Muscle of back (tissue), 11 donors: ENCODE measurements around the gene CEP41. TPM values are rescaled to one million over a fixed set of nuclear protein-coding genes. Genes with fewer than 3 reads are reported as not detected.
A peak's percentile ranks its signal among the peaks of the same experiment; 100 is the strongest.
"Not testable (repeated sequence)": the region's sequence is repeated elsewhere in the genome, so short reads cannot be mapped to it uniquely, and the experiment has no call there.

Experiments
- DNase-seq, 3 donors: peaks; one replicate each; pipeline versions ENCODE4 v3.0.0 to v3.0.0-alpha.2; 2013
- polyA plus RNA-seq, 10 donors: library from polyadenylated mRNA; unstranded; fragments of 120-200 nt; gene quantifications; one replicate each; pipeline ENCODE4 v1.2.1, GENCODE V29; 2013; ENCODE audit not compliant: insufficient read length in 10 of 10

CEP41 gene
- polyA plus RNA-seq, 10 donors, result 17.7 to 35.3 (median 25.4) TPM

DNA sequence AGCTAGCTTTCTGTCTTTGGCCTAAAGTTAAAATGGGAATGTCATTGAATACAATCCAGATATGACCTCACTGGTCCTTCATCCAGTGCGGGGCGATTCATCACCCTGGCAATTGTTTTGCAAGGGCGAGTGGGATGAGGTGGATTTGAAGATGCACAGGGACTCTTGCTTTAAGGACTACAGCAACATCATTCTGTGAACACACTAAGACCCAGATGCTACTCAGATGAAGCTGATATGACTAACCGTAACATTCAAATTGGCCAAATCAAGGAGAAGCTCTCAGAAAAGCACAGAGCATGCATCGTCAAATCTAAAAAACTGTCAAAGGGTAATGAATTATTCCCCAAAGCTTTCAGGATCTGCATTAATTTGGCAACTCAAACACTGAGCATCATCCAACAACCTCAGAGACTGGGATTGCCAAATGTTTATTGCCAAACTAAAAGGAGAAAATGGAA lies 47.7 kb downstream of the CEP41 start:
- DNase-seq, result peak in 2 of 3 donors; percentile 84 to 89

DNA sequence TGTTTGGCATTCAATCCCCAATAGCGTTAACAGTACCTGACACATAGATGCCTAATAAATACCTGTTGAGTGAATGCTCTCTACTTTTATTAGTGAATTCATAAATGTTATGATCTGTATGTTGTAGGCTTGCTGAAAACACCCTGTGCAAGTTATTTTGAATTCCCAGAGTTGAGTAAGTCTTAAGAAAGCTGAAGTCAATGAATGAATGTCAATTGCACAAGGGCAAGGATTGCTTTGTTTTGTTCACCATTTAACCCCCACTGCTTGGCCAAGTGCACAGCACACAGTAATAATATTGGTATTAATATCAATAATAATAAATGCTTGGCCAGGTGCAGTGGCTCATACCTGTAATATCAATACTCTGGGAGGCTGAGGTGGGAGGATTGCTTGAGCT lies 50.3 kb downstream of the CEP41 start:
- no peak for DNase-seq

DNA sequence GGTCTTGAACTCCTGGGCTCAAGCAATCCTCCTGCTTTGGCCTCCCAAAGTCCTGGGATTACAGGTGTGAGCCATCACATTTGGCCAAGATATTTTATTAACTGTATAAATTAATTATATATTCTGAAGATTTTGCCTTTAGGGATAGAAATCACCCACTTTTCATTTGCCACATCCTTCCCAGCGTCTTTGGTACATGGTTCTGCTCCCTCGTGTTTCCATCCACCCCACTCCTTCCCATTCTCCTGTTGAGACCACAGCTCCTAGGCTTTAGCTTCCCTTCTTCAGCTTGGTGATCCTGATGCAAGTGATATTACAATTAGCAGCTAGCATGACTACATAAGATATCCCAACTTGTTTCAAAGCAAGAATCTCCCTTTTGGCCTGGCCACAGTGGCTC lies 52.1 kb downstream of the CEP41 start:
- DNase-seq, result no peak

DNA sequence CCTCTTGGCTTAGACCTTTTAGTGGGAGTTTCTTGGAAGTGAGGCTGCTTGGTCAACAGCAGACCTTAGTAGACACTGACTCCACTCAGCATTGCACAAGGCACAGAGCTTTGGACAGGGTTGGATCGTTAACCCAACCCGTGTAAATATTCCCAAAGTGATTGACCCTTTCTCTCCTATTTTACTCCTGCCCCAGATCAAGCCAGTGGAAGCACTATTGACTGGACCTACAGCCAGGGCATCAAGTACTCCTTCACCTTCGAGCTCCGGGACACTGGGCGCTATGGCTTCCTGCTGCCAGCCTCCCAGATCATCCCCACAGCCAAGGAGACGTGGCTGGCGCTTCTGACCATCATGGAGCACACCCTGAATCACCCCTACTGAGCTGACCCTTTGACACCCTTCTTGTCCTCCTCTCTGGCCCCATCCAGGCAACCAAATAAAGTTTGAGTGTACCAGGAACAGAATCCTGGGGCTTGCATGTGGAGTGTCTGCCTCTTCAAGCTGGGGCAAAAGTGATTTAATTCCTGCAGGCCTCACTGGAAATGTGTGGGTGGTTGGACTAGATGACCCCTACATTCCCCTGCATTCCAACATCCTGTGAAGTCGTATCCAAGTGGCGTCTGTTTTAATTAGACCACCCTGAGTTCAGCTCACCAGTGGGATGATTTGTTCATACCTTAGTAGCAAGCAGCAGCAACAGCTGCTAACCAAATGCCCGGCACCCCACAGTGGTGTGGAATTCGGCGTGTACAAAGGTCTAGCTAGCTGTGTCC lies 53.0 kb downstream of the CEP41 start:
- DNase-seq, result peak in 1 of 3 donors; percentile 30

DNA sequence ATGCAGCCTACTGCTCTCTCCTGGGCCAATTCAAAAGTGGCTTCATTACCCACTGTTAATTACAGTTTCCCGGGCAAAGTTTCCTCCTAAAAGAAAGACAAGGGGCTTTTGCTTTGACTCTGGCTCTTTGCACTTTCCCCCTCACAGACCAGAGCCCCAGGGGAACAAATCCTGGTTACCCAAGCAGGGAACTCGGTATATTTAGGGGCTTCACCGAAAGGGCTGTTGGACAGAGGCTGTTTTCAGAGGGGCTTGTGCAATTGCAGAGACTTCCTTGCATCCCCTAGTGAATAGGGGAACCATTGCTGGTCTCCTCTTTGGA lies 53.5 kb downstream of the CEP41 start:
- DNase-seq, result no peak

DNA sequence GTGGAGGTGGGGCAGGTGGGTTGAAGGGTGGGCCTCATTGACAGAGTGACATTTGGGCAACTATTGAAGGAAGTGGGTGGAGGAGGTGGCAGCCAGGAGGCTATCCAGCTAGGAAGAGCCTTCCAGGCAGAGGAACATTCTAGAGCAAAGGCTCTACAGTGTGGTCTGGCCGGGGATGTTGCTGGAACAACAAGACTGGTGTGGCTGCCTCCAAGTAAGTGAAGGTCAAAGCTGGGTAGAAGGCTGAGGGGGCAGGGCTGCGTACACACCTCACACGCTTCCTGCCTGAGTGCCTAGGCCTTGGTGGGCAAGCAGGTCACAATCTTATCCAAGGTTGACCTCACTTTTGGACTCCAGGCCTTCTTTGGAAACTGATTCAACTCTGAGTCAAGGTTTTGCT lies 53.9 kb downstream of the CEP41 start:
- DNase-seq, result peak in 1 of 3 donors; percentile 7

DNA sequence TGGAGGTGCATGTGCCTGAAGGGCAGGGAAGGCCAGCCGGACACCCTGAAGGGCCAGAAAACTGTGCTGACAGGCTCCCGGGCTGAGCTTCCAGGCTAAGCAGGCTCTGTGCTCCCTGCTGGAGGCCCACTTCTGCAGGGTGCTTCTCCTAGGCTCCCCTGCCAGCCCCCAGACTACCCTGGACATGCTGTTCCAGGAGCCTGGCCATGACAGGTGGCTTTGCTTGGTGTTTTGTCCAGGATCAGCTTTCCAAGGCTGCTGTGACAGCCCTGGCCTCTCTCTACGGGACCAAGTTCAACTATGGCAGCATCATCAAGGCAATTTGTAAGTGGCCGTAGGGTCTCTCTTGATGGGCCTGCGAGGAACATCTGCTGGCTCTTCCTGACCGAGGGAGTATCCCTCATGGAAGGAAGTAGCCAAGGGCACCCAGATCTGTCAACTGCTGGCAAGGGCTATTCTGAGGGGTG lies 55.2 kb downstream of the CEP41 start:
- DNase-seq, result peak in 1 of 3 donors; percentile 23

DNA sequence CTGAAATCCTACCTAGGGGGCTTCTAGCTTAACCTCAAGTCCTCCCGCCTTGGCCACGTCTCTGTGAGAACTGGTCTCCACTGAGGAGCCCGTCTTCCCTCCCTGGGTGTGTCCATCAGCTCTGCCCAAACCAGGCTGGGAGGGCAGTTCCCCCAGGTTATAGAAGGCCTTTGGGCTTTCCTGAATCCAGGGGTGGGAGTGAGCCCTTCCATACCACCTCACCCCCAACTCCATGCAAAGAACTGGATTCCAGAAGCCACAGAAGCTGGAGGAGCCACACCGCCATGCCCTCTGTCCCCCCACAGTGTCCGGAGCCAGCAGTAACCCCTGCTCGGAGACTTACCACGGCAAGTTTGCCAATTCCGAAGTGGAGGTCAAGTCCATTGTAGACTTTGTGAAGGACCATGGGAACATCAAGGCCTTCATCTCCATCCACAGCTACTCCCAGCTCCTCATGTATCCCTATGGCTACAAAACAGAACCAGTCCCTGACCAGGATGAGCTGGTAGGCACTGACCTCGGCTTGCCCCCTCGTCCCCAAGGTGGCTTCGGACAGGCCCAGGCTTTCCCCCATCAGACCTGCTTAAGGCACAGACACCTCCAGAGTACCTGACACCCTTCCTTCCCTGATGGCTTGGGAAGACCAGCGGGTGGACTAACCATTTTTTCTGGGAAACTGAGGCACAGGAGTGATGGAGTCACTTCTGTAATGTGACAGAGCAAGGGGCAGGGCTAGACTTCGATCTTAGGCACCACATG lies 55.8 kb downstream of the CEP41 start:
- no peak for DNase-seq

DNA sequence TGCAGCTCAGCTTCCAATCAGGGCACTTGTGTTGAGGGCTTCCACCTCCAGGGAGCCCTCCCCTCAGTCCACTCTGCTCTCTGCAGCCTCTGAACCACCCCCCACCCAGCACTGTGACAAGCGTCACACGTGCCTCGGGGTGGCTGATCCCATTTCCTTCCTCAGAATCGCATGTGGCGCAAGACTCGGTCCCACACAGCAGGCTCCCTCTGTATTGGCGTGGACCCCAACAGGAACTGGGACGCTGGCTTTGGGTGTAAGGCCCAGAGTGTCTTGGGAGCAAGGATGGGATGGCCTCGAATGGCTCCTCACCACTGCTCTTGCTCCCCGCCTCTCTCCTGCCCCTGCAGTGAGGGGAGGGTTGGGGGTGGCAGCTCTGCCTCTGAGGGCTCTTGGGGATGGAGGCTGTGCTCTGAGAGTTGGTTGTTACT lies 56.4 kb downstream of the CEP41 start:
- DNase-seq, result no peak

DNA sequence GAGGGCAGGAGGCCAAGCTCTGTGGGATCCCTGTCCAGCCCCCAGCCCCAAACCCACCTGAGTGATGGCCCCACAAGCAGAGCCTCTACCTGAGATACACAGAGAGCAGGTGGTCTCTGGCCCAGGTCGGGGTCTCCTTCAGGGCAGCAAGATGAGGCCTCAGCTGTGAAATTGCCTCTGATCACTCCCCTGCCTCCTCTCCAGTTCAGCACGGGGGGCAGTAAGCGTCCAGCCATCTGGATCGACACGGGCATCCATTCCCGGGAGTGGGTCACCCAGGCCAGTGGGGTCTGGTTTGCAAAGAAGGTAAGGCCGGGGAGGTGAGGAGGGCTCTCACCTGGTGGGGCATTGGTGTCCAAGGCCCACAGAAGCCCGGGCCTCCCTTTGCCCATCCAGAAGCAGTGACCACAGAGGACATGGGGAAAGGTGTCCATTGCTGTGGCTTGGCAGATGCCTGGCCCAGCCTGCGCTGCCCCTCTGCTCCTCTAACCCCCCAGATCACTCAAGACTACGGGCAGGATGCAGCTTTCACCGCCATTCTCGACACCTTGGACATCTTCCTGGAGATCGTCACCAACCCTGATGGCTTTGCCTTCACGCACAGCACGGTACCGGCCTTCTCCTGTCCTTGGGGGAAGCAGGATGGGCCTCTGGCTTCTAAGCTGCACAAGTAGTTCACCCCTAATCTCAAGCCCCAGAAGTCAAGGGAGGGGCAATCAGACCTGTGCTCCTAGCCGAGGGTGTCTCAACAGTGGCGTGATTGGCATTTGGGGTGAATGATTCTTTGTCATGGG lies 57.4 kb downstream of the CEP41 start:
- no peak for DNase-seq

DNA sequence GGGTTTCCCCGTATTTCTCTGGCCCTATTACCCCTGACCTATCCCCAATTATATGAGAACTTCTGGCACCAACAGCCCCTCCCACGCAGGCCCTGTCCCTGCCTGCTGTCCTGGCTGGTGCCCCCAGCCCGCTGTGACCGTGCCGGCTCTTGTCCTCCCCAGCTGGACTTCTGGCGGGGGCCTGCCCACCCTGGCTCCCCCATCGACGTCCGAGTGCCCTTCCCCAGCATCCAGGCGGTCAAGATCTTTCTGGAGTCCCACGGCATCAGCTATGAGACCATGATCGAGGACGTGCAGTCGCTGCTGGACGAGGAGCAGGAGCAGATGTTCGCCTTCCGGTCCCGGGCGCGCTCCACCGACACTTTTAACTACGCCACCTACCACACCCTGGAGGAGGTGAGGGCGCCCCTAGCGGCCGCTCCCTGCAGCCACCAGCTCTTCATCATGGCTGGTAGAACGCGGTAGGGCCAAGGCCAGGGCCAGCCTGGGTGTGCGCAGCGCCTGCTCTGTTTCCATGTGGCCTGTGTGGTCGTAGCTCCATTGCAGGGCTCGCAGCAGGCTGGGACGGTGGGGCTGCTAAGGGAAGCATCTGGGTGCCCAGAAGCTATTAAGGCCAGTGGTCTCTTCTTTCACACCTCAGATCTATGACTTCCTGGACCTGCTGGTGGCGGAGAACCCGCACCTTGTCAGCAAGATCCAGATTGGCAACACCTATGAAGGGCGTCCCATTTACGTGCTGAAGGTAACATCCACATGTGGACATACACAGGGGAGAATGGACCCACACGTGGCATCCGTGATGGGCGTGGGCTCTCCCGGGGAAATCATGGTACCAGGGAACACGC lies 59.1 kb downstream of the CEP41 start:
- DNase-seq, result no peak

DNA sequence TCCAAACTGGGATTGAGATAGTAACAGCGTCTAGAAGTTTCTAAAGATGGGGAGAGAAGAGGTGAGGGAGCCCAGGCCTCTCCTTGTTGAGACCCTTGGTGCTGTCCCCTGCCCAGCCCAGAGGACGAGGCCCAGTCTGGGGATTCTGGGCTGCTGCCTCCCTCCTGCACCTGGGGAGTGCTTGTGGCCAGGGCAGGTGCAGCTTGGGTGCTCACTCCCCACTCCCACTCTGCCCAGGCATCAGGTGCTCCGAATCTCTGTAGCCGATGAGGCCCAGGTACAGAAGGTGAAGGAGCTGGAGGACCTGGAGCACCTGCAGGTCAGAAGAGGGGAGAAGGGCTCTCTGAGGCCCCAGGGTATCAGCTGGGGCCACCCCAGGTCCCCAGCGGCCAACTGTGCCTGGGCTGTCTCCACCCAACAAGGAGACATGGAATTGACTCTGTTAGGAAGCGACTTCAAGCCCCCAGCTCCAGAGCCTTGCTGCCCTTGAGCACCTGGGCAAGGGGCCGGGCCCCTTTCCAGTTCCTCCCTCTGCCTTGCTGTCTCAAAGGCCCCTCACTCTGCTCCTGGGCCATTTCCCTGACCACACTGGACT lies 59.9 kb downstream of the CEP41 start:
- DNase-seq, result no peak

DNA sequence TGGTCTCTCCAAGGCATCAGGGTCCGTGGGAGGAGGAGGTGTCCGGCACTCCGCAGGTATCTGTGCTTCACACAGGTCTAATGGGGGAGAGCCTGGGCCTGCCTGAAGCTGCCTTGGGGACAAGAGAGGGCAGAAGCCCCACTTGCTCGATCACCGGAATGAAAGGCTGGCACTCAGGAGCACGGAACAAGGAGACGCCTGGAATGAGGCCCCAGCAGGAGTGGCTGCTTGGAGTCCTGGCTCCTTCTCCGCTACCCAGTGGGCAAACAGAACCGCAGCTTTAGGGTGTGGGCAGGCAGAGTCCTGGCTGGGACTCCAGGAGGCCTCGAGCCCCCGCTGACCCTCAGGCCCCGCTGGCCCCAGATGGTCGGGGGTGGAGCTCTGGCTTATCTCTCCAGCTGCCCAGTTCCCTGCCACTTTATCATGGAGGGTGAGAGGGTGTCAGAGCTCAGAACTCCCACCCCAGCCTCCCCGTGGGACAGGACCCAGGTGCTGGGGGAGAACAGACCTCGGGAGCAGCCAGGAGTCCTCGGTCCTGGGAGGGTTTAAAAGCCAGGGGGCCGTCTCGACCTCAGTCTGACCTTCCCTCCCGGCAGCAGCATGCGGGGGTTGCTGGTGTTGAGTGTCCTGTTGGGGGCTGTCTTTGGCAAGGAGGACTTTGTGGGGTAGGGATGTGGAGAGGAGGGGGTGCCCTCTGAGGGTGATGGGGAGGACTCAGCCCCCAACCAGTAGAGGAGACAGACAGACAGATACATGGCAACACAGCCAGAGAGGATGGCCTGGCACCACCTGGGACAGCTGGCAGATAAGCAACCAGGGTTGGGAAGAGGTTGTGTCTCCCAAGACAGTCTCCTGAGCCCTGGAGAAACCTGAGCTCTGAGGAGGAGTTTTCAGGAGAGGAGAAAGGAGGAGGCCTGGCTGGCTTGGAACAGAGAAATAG lies 60.6 kb downstream of the CEP41 start, which contains the start of gene CPA1:
Gene CPA1 (plus strand): TSS at position 574 of the 940 bp plus-strand sequence. CDS start 27 bp downstream, at position 601.
- peak in 1 of 3 donors; percentile 78 for DNase-seq

DNA sequence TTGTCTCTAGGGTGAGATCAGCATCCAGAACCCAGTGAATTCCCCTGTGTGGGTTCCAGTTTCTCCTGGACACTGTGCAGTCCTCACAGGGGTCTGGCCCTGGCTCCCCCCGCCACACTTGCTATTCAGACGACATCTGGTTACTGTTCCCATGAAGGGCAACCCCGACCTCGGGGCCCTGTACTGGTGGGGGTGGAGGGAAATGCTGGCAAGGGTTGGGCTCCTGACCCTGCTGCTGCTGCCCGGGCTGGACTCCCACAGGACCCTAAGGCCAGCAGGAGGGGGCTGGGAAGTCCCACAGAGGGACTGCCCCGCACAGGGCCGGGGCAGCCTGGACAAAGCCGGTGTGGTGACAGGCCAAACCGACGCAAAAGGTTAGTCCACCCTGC lies 61.3 kb downstream of the CEP41 start:
- DNase-seq, result no peak

DNA sequence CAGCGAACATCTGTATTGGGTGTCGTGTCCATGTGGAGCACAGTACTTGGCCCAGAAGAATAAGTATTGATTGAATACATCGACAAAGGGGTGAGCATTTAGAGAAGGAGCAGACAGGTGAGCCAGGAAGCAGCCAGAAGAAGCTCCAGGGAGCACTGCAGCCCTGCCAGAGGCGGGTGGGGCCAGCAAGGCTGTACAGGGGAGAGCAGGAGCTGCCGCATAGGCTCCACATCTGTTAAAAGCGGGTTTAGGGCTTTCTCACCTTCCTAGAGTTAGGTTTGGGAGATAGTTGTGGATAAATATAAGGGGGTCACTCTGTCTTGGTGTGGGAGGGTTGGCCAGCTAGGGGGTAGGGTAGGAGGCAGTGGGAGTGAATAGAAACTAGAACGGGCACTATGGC lies 61.8 kb downstream of the CEP41 start:
- no peak for DNase-seq

DNA sequence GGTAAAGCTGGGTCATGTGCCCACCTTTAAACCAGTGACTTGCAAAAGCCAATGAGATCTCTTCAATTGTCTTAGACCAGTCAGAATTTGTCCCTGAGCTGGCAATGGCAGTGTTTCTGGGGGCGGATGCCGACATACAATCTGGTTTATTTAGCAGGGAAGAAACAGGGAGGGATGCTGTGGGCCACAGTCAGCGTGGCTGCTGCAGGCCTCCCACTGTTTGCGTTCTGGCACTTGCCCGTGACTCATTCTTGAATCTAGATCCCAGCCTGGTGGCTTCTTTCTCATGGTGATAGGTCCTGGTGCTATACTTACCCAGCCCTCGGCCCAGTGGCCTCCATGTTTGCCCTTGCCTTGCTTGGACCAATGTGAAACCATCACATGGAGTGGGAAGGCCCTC lies 63.6 kb downstream of the CEP41 start:
- no peak for DNase-seq

DNA sequence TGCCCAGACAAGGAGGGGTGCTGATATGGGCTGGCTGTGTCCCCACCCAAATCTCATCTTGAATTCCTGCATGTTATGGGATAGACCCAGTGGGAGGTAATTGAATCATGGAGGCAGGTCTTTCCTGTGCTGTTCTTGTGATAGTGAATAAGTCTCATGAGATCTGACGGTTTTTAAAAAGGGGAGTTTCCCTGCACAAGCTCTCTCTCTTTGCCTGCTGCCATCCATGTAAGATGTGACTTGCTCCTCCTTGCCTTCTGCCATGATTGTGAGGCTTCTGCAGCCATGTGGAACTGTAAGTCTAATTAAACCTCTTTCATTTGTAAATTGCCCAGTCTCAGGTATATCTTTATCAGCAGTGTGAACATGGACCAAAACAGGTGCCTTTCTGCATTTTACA lies 64.4 kb downstream of the CEP41 start:
- not testable (repeated sequence) for DNase-seq

DNA sequence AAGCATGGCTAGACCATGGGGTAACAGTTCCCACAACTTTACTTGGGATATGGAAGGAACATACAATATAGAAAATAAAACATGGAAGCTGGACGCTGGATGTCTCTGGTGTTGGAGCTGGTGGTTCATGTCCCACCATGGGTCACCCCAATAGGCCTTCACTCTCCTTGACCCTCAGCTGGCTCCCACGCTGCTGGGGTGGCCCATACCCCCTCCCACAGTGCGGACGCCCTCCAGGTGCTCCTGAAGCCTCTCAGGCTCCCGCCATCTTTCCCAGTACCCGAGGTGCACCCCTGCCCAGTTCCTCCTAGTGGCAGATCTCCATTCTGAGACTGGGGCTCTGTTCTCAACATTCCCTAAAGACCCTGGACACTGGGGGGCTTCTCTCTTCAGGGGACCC lies 66.3 kb downstream of the CEP41 start:
- no peak for DNase-seq

DNA sequence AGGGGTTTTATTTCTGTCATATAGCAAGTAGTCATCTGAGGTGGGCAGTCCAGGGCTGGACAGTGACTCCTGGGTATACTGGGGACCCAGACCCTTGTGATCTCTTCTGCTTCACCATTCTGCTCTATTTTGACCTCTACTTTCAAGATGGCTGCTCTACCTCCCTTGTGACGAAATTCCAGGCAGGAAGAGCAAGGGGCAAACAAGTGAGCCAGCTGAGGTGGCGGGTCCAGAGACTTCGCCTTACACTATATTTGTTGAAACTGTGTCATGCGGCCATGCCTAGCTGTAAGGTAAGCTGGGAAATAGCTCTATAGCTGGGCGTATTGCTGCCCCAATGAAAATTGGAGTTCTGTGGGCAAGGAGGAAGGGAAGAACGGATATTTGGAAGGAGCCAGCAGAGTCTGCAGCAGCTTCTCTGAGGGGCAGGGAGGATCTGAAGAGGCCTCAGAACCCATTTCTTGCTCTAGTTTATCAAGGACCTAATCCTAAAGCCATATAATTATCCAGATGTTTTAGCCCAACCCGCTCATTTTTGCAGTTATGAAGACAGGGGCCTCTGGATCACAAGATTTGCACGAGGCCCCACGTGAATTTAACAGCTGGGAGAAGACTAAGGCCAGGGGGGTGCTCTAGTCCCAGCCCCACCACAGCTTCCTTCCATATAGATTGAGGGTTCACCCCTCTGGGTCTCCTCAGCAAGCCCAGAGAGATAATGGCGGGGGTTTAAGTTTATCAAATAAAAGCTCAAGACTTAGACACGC lies 68.2 kb downstream of the CEP41 start:
- DNase-seq, result peak in 1 of 3 donors; percentile 66
